HepG2 (cell line): ENCODE measurements around the gene AS3MT. TPM values are rescaled to one million over a fixed set of nuclear protein-coding genes. Genes with fewer than 3 reads are reported as not detected.

Experiments used
- BHLHE40 ChIP-seq: IDR thresholded peaks from 2 replicates; pipeline ENCODE4 v1.6.1; 2011; ENCODE audit warnings: low read length, improper control_type of control experiment
- BRCA1 ChIP-seq: sonication (generic); formaldehyde crosslinking; IDR thresholded peaks from 2 replicates; pipeline ENCODE4 v1.4.0; 2020; ENCODE audit warnings: missing genetic modification reagents
- BRF2 ChIP-seq: sonication (generic); formaldehyde crosslinking; IDR thresholded peaks from 2 replicates; pipeline ENCODE4 v1.8.1; 2022; ENCODE audit warnings: mild to moderate bottlenecking, missing genetic modification reagents
- CENPBD1 ChIP-seq: sonication (generic); formaldehyde crosslinking; IDR thresholded peaks from 2 replicates; pipeline ENCODE4 v1.8.0; 2022; ENCODE audit warnings: missing genetic modification reagents, low read depth, mild to moderate bottlenecking, borderline replicate concordance
- ELF1 ChIP-seq: sonication (generic); formaldehyde crosslinking; IDR thresholded peaks from 2 replicates; pipeline ENCODE4 v1.4.0; 2020; ENCODE audit warnings: missing genetic modification reagents
- HES4 ChIP-seq: sonication (generic); formaldehyde crosslinking; IDR thresholded peaks from 2 replicates; pipeline ENCODE4 v1.9.0; 2021; ENCODE audit warnings: mild to moderate bottlenecking, missing genetic modification reagents, borderline replicate concordance
- HOXA5 ChIP-seq: sonication (generic); formaldehyde crosslinking; IDR thresholded peaks from 2 replicates; pipeline ENCODE4 v1.4.0; 2020; ENCODE audit warnings: missing genetic modification reagents
- KDM5B ChIP-seq: sonication (generic); formaldehyde crosslinking; IDR thresholded peaks from 2 replicates; pipeline ENCODE4 v1.4.0; 2020; ENCODE audit warnings: missing genetic modification reagents, mild to moderate bottlenecking, borderline replicate concordance
- MIER3 ChIP-seq: IDR thresholded peaks from 2 replicates; pipeline ENCODE4 v1.6.1; 2016; ENCODE audit warnings: missing compliant biosample characterization, borderline replicate concordance
- MTF2 ChIP-seq: sonication (generic); formaldehyde crosslinking; IDR thresholded peaks from 2 replicates; pipeline ENCODE4 v1.5.0; 2020; ENCODE audit warnings: missing genetic modification reagents, borderline replicate concordance
- NAIF1 ChIP-seq: sonication (generic); formaldehyde crosslinking; IDR thresholded peaks from 2 replicates; pipeline ENCODE4 v1.5.0; 2020; ENCODE audit warnings: mild to moderate bottlenecking, missing genetic modification reagents, borderline replicate concordance
- RARG ChIP-seq: sonication (generic); formaldehyde crosslinking; IDR thresholded peaks from 2 replicates; pipeline ENCODE4 v1.4.0; 2020; ENCODE audit warnings: low read depth, mild to moderate bottlenecking, missing genetic modification reagents
- RFXANK ChIP-seq: IDR thresholded peaks from 2 replicates; pipeline ENCODE4 v1.6.1; 2016
- TFAP4 ChIP-seq: sonication (generic); IDR thresholded peaks from 2 replicates; pipeline ENCODE4 v1.6.1; 2016; ENCODE audit warnings: low read depth, borderline replicate concordance
- ZBTB7B ChIP-seq: sonication (generic); formaldehyde crosslinking; IDR thresholded peaks from 2 replicates; pipeline ENCODE4 v1.4.0; 2020; ENCODE audit warnings: missing genetic modification reagents
- ZNF292 ChIP-seq: sonication (generic); formaldehyde crosslinking; IDR thresholded peaks from 2 replicates; pipeline ENCODE4 v1.8.1; 2022; ENCODE audit warnings: mild to moderate bottlenecking, low read depth, missing genetic modification reagents, borderline replicate concordance
- ZNF382 ChIP-seq: sonication (generic); formaldehyde crosslinking; IDR thresholded peaks from 2 replicates; pipeline ENCODE4 v1.5.0; 2020; ENCODE audit warnings: missing genetic modification reagents, mild to moderate bottlenecking, borderline replicate concordance
- ZNF557 ChIP-seq: sonication (generic); formaldehyde crosslinking; IDR thresholded peaks from 2 replicates; pipeline ENCODE4 v1.4.0; 2020; ENCODE audit warnings: missing genetic modification reagents
- polyA plus RNA-seq, 8 experiments: library from polyadenylated mRNA; depleted of rRNA in 3 of 8; stranded (reverse) in 7 of 8; unstranded in 1 of 8; fragments of >200 nt; fragmentation: Illumina TruSeq in 4 of 8; extraction: Trizol in 4 of 8; gene quantifications; 2 replicates each; pipeline versions ENCODE4 v1.2.1 to v1.2.3, GENCODE V29; 2011 to 2016; ENCODE audit warnings: low read depth in 4 of 8, missing spikeins in 1 of 8, mixed read lengths in 1 of 8; ENCODE audit not compliant: insufficient read depth in 1 of 8
- total RNA-seq, 5 experiments: library from RNA; depleted of rRNA; stranded (reverse); fragments of >200 nt; fragmentation: Illumina TruSeq; extraction: Trizol; gene quantifications; 2 replicates each; pipeline ENCODE4 v1.2.3, GENCODE V29; 2016; ENCODE audit warnings: low read depth in 1 of 5
- TF ChIP-seq, protein P1 (sequence below): sonication (generic); formaldehyde crosslinking; IDR thresholded peaks from 2 replicates; pipeline ENCODE4 v1.9.0; 2021; ENCODE audit warnings: missing genetic modification reagents, borderline replicate concordance
- TF ChIP-seq, protein P2 (sequence below): sonication (generic); formaldehyde crosslinking; IDR thresholded peaks from 2 replicates; pipeline ENCODE4 v1.5.0; 2020; ENCODE audit warnings: mild to moderate bottlenecking, missing genetic modification reagents
- TF ChIP-seq, protein P3 (sequence below): sonication (generic); formaldehyde crosslinking; conservative IDR thresholded peaks from 2 replicates; pipeline ENCODE4 v1.4.0; 2020; ENCODE audit warnings: missing genetic modification reagents

Gene AS3MT
- total and polyA plus RNA-seq, 2 of the 13 experiments (the other 11 are each of a cell fraction or from before 2014, with no cell fraction given): 8.7 to 17.4 TPM

DNA sequence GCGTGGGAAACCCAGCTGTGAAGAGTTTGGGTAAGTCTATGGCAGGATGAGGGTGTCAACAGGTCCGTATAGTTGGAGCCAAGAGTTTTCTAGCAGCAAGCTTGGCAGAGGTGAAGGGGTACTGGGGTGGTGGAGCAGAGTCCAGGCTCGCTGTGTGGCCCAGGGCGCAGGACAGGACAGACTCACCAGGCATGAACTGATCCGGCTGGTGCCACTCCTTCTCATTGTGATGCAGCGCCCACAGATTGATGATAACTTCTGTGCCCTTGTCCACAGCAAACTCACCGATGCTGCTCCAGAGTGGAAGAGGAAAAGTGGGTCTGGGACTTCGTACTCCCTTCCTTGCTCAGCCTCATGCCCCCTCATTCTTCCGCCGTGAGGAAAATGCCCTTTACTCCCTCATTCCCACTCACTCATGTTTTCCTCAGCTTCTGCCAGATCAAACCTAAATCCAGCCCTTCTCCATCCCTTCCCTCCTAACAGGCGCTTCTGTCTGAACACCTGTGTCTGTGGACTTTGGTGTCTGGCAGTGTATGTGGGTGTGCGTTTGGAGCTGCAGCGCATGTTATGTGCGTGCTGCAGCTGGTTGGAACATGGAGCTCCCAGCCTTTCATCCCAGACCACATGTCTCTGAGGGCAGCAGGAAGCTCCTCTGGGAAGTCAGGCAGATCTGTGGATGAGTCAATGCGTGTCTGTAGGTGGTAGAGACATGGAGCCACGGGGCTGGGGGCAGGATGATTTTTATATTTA lies 37.8 kb upstream of the AS3MT start (continued):
- TF ChIP-seq BRF2 (CRISPR knock-in tag) (no peak), MTF2 (CRISPR knock-in tag) (no peak), RARG (CRISPR knock-in tag) (no peak), NAIF1 (CRISPR knock-in tag) (no peak), BRCA1 (CRISPR knock-in tag) (no peak), KDM5B (CRISPR knock-in tag) (no peak), CENPBD1 (CRISPR knock-in tag) (no peak), HOXA5 (no peak), TFAP4 (peak; percentile 71; the same call in 1 of the 2 replicates), ZNF292 (CRISPR knock-in tag) (peak; percentile 43; the same call in 1 of the 2 replicates), RFXANK (CRISPR knock-in tag) (no peak), MIER3 (CRISPR knock-in tag) (no peak), BHLHE40 (peak; percentile 6; the same call in 1 of the 2 replicates), ZBTB7B (CRISPR knock-in tag) (no peak), HES4 (no peak), ELF1 (CRISPR knock-in tag) (no peak), ZNF557 (CRISPR knock-in tag) (no peak), ZNF382 (CRISPR knock-in tag) (no peak)
- TF ChIP-seq, protein P1, sequence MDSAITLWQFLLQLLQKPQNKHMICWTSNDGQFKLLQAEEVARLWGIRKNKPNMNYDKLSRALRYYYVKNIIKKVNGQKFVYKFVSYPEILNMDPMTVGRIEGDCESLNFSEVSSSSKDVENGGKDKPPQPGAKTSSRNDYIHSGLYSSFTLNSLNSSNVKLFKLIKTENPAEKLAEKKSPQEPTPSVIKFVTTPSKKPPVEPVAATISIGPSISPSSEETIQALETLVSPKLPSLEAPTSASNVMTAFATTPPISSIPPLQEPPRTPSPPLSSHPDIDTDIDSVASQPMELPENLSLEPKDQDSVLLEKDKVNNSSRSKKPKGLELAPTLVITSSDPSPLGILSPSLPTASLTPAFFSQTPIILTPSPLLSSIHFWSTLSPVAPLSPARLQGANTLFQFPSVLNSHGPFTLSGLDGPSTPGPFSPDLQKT (CRISPR knock-in tag): no peak
- TF ChIP-seq, protein P2, sequence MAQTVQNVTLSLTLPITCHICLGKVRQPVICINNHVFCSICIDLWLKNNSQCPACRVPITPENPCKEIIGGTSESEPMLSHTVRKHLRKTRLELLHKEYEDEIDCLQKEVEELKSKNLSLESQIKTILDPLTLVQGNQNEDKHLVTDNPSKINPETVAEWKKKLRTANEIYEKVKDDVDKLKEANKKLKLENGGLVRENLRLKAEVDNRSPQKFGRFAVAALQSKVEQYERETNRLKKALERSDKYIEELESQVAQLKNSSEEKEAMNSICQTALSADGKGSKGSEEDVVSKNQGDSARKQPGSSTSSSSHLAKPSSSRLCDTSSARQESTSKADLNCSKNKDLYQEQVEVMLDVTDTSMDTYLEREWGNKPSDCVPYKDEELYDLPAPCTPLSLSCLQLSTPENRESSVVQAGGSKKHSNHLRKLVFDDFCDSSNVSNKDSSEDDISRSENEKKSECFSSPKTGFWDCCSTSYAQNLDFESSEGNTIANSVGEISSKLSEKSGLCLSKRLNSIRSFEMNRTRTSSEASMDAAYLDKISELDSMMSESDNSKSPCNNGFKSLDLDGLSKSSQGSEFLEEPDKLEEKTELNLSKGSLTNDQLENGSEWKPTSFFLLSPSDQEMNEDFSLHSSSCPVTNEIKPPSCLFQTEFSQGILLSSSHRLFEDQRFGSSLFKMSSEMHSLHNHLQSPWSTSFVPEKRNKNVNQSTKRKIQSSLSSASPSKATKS (CRISPR knock-in tag): no peak
- TF ChIP-seq, protein P3, sequence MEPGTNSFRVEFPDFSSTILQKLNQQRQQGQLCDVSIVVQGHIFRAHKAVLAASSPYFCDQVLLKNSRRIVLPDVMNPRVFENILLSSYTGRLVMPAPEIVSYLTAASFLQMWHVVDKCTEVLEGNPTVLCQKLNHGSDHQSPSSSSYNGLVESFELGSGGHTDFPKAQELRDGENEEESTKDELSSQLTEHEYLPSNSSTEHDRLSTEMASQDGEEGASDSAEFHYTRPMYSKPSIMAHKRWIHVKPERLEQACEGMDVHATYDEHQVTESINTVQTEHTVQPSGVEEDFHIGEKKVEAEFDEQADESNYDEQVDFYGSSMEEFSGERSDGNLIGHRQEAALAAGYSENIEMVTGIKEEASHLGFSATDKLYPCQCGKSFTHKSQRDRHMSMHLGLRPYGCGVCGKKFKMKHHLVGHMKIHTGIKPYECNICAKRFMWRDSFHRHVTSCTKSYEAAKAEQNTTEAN (CRISPR knock-in tag): no peak
